GM12872 (cell line): ENCODE results near the gene RUNX2.

Experiments used
- CTCF ChIP-seq: IDR thresholded peaks from 3 replicates; pipeline ENCODE4 v1.5.1; 2011; ENCODE audit warnings: low read depth, mild to moderate bottlenecking, low read length, moderate library complexity; ENCODE audit not compliant: insufficient read depth

The RUNX2 gene

GRCh38 chr6:45557454-45557853, 229.3 kb downstream of the RUNX2 start:
- TF ChIP-seq CTCF = no peak

- TF ChIP-seq CTCF = no peak
Measured at GRCh38 chr6:45558858-45559257, 230.7 kb downstream of the RUNX2 start.

DNA sequence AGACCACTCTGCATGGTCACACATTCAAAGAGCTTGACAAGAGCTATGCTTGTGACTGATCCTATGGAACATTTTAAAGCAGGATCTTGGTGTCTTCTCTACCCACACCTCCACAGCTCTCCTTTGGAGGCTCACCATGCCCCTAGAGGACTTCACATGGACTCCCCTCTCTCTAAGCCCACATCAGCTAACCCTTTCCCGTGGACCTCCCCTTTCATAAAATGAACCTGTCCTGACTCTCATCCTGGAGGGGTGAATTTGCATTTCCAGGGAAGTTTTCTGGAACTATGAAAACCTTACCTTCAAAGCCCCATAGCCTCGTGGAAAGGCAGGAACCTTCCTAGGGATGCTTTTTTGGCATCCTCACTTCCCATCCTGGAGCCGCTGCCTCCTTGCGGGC, 234.0 kb downstream of the RUNX2 start:
- no peak for TF ChIP-seq CTCF

DNA sequence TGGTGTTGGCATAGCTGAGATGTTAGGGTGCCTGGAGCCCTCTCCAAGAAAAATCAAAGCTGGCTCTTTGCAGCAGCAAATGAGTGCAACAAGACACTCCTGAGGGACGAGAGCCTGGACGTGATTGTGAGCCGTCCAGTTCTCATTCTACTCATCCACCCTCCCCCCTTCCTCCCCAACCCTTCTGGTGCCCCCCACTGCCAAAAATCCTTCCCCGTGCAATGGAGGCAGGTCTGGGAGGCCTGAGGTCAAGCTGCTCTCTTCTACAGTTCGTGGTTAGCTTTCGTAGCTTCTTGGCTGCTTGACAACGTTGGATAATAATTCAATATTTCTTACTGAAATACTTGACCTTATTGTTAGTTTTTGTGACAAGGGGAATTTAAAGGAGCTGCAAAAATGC, 234.9 kb downstream of the RUNX2 start:
- no peak for TF ChIP-seq CTCF

DNA sequence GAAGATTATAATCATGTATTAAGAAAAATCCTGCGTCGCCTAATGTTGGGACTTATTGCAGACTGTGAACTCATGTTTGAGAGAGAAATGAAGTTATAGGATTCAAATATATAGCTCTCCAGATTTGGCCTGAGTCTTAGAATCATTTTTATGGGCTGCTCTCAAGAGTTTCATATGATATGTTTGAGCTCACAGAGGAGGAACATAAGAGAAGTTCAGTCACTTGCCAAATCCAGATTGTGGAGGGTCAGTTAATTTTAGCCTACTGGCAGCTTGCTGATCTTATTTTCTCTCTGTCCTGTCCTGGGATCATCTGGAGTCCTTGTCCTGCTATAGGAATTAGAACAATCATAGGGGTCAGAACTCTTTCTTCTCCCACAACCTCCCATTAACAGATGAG, 235.7 kb downstream of the RUNX2 start:
- TF ChIP-seq CTCF = no peak

DNA sequence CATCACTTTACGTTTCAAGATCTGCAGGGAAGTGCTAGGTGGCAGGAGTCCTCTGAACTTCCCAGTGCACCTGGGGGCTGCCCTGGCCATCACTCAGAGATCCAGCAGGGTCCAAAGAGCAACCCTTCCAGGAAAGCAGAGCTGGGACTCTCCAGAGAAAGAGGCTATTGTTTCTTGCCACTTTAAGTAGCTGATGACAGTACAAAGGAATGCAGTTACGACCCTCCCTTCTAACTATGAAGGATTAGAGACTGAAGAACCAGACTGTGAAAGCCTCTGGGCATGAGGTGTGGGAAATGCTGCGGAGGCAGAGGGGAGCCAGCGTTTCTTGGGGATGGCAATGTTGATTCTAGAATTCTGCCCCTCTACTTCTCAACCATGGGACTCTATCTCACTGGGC, 238.8 kb downstream of the RUNX2 start:
- TF ChIP-seq CTCF = no peak

DNA sequence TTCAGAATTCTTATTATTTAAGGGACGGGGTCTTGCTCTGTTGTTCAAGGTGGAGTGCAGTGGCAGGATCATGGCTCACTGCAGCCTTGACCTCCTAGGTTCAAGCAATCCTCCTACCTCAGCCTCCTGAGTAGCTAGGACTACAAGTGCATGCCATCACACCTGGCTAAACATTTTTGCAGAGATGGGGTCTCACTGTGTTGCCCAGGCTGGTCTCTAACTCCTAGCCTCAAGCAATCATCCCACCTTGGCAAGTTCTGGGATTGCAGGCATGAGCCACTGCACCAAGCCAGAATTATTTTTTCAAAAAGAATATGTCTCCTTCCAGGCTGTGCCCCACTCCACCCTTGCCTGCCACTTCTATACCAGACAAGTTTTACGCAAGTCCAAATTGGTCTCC, 239.7 kb downstream of the RUNX2 start:
- no peak for TF ChIP-seq CTCF

DNA sequence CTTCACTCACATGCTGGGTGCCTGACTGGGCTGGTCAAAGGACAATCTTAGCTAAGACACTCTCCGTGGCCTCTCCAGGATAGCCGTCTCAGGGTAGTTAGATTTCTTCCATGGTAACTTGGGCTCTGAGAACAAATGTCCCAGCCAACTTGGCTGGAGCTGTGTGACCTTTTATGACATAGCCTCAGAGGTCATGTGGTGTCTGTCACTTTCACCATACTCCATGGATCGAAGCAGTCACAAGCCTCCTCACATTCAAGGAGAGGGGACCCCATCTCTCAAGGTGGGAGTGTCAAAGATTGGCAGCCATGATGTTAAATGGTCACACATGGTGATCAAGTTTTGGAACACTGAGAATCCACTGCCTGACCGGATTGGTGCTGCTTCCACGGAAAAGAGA, 240.5 kb downstream of the RUNX2 start:
- no peak for TF ChIP-seq CTCF
